CD4-positive, alpha-beta T cell (primary cell): ENCODE results near the gene OR10A4. TPM values are rescaled to one million over a fixed set of nuclear protein-coding genes. Genes with fewer than 3 reads are reported as not detected.

Experiments used
- ATAC-seq: fragments of 200-7000 bp; cut with Tn5 transposase; one replicate; pipeline ENCODE4 v1.10.0; 2022; ENCODE audit warnings: mild to moderate bottlenecking; ENCODE audit not compliant: poor library complexity
- CTCF ChIA-PET: fragments of 350-600 bp; sonication (Branson Sonifier 250); formaldehyde crosslinking; loops from one replicate; lab custom pipeline; 2021; ENCODE audit warnings: antibody characterized with exemption, inconsistent platforms; lab: Charles Lee
- POLR2A ChIA-PET: fragments of 350-600 bp; sonication (Branson Sonifier 250); formaldehyde crosslinking; loops from one replicate; lab custom pipeline; 2021; ENCODE audit warnings: antibody characterized with exemption, inconsistent platforms; lab: Charles Lee
- DNase-seq, 14 experiments: peaks; one replicate each; pipeline ENCODE4 v3.0.0-alpha.2; 2013 to 2020; ENCODE audit warnings: mixed read lengths in 2 of 14
- H3K27ac ChIP-seq, 2 donors: one replicate each; pipeline versions ENCODE4 v1.5.1 to v1.7.0; 2013; ENCODE audit warnings: low read length in 2 of 2, low read depth in 1 of 2, mild to moderate bottlenecking in 1 of 2
- H3K27me3 ChIP-seq, 2 experiments: 1 replicate in 1 of 2; 2 replicates in 1 of 2; pipeline versions ENCODE4 v1.6.1 to v1.7.0; 2013; ENCODE audit warnings: low read length in 2 of 2, control low read depth in 1 of 2, mild to moderate bottlenecking in 1 of 2, moderate library complexity in 1 of 2; ENCODE audit not compliant: insufficient read depth in 2 of 2, control insufficient read depth in 1 of 2
- H3K36me3 ChIP-seq: one replicate; pipeline ENCODE4 v1.6.1; 2013; ENCODE audit warnings: low read length, control low read depth; ENCODE audit not compliant: insufficient read depth
- H3K4me1 ChIP-seq: one replicate; pipeline ENCODE4 v1.6.1; 2013; ENCODE audit warnings: low read length, control low read depth; ENCODE audit not compliant: insufficient read depth
- H3K4me3 ChIP-seq: one replicate; pipeline ENCODE4 v1.5.1; 2013; ENCODE audit warnings: mild to moderate bottlenecking, low read length, moderate library complexity
- H3K9me3 ChIP-seq, 2 experiments: 1 replicate in 1 of 2; 2 replicates in 1 of 2; pipeline versions ENCODE4 v1.6.1 to v1.7.0; 2013; ENCODE audit warnings: low read length in 2 of 2, mild to moderate bottlenecking in 2 of 2, control low read depth in 1 of 2, moderate library complexity in 1 of 2; ENCODE audit not compliant: control insufficient read depth in 1 of 2, insufficient read depth in 1 of 2
- H3K27ac Mint-ChIP-seq: one replicate; pipeline ENCODE4 v1.8.0; 2020; ENCODE audit warnings: mixed read lengths
- H3K27me3 Mint-ChIP-seq: one replicate; pipeline ENCODE4 v1.8.0; 2021; ENCODE audit warnings: mixed read lengths
- H3K36me3 Mint-ChIP-seq: one replicate; pipeline ENCODE4 v1.8.0; 2021; ENCODE audit warnings: low read depth, mixed read lengths
- H3K4me1 Mint-ChIP-seq: one replicate; pipeline ENCODE4 v1.8.0; 2021; ENCODE audit warnings: low read depth, mixed read lengths
- H3K4me3 Mint-ChIP-seq: one replicate; pipeline ENCODE4 v1.8.0; 2020; ENCODE audit warnings: mild to moderate bottlenecking, mixed read lengths
- H3K9me3 Mint-ChIP-seq: one replicate; pipeline ENCODE4 v1.8.0; 2020; ENCODE audit warnings: mixed read lengths
- intact Hi-C, 2 experiments: fragments of 100-400 bp; cut with DNase I in 1 of 2; cut with micrococcal nuclease in 1 of 2; formaldehyde crosslinking; loops; one replicate each; pipeline versions ENCODE4 v1.15.1 to v1.9.0; 2023 to 2025; cut with DNase I, micrococcal nuclease
- total RNA-seq, 174 experiments: library from RNA in 2 of 174; stranded (reverse) in 2 of 174; gene quantifications; one replicate each; pipeline ENCODE4 v1.2.3 and lab custom pipeline; 2021 to 2026
- TF ChIP-seq, protein P1 (sequence below): fragments of 200-600 bp; IDR thresholded peaks from one replicate; pipeline ENCODE4 v1.8.0; 2022; ENCODE audit warnings: antibody characterized with exemption, mild to moderate bottlenecking

Gene OR10A4
- total RNA-seq, 2 experiments from 2014 or later = not detected

DNA sequence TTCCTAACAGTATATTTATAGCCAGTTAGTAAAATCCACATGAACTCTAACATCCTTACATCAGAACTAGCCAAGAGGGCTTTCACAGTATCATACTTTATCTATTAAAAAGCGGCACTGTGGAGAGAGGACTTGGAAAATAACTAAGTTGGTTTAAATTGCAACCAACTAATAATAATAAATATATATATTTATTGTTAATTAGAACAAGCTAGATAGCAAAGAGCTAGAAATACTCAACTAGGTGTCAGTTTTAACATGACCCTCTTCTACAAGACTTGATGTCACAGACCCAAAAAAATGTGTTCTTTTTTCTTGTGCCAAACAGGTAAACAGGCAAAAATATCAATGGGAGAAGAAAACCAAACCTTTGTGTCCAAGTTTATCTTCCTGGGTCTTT is 44.3 kb downstream of the OR10A4 start, which contains the start of gene OR2D3:
Gene OR2D3, plus strand, starts transcription at position 301 of the 400 bp plus-strand sequence. Its CDS starts 0 bp downstream, at position 301.
- Mint-ChIP-seq H3K36me3 (no peaks in the 10 kb centered on the region), H3K4me1 (peaks cover 4% of the 10 kb centered on the region), H3K4me3 (no peak within 1 kb of the TSS), H3K27me3 (peaks cover 24% of the 10 kb centered on the region), H3K9me3 (no peaks in the 10 kb centered on the region), H3K27ac (no peak within 1 kb of the TSS)
- CTCF ChIA-PET = no interaction called here
- H3K27ac ChIP-seq = no peak within 1 kb of the TSS
- TF ChIP-seq, protein P1, sequence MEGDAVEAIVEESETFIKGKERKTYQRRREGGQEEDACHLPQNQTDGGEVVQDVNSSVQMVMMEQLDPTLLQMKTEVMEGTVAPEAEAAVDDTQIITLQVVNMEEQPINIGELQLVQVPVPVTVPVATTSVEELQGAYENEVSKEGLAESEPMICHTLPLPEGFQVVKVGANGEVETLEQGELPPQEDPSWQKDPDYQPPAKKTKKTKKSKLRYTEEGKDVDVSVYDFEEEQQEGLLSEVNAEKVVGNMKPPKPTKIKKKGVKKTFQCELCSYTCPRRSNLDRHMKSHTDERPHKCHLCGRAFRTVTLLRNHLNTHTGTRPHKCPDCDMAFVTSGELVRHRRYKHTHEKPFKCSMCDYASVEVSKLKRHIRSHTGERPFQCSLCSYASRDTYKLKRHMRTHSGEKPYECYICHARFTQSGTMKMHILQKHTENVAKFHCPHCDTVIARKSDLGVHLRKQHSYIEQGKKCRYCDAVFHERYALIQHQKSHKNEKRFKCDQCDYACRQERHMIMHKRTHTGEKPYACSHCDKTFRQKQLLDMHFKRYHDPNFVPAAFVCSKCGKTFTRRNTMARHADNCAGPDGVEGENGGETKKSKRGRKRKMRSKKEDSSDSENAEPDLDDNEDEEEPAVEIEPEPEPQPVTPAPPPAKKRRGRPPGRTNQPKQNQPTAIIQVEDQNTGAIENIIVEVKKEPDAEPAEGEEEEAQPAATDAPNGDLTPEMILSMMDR = no peak
- no peaks in the 10 kb centered on the region for H3K9me3 ChIP-seq
- H3K36me3 ChIP-seq = no peaks in the 10 kb centered on the region
- intact Hi-C loops = no loop called here
- H3K4me1 ChIP-seq = no peaks in the 10 kb centered on the region
- POLR2A ChIA-PET = no interaction called here
- H3K27me3 ChIP-seq = peaks cover 2 to 10% of the 10 kb centered on the region in 2 experiments
- no peak within 1 kb of the TSS for H3K4me3 ChIP-seq
- ATAC-seq = no peak
- DNase-seq = no peak

DNA sequence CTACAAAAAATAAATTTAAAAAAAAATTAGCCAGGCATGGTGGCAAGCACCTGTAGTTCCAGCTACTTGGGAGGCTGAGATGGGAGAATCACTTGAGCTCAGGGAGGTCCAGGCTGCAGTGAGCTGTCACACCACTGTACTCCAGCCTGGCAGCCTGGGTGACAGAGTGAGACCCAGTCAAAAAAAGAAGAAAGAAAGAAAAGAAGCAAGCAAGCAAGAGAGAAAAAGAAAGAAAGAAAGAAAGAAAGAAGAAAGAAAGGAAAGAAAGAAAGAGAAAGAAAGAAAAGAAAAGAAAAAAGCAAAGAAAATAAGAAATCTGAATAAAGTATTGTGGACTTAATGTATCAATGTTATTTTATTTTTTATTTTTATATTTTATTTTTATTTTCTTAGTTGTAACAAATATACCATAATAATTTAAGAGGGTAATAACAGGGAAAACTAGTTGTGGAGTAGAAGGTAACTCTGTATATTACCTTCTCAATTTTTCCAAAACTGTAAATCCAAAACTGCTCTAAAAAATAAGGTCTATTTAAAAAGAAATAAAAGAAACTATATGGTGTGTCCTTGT is 48.7 kb downstream of the OR10A4 start:
- H3K4me1 Mint-ChIP-seq = peaks cover 26% of the 10 kb centered on the region
- intact Hi-C loops = no loop called here
- Histone ChIP-seq H3K4me3 (no peak overlapping the region), H3K36me3 (no peaks in the 10 kb centered on the region), H3K4me1 (peaks cover 7% of the 10 kb centered on the region), H3K27me3 (peaks cover 17 to 28% of the 10 kb centered on the region in 2 experiments), H3K9me3 (peaks cover 0 to 7% of the 10 kb centered on the region in 2 experiments), H3K27ac (no peak overlapping the region)
- no peak overlapping the region for H3K27ac Mint-ChIP-seq
- H3K4me3 Mint-ChIP-seq = peak overlapping the region; percentile 81
- no peaks in the 10 kb centered on the region for H3K36me3 Mint-ChIP-seq
- TF ChIP-seq, protein P1 = no peak
- ATAC-seq (no peak), DNase-seq (no peak)
- CTCF ChIA-PET = no interaction called here
- H3K9me3 Mint-ChIP-seq = no peaks in the 10 kb centered on the region
- POLR2A ChIA-PET = no interaction called here
- peaks cover 39% of the 10 kb centered on the region for H3K27me3 Mint-ChIP-seq

DNA sequence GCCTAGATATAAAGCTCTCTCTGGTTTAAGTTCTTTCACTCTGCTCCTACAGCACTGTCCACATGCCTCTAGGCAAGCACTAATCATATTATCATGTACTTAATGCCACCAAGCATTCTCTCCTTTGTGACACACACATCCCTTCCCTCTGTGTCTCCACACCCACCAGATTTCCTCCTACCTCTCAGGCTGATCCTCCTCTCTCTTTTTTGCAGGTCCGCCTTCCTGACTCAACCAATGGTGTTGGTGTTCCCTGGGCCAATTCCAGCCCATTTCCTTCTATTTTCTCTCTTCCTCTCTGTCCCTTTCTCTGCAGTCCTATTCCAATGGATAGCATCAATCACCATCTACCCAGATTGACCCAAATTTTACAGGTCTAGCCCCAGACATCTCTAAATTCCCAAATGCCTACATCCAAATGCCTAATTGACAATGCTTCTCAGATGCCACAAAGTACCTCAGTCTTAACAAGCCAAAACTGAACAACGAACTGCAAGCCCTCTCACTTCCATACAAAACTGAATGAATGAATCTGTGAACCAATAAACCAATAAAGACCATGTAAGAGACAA is 49.3 kb downstream of the OR10A4 start:
- TF ChIP-seq, protein P1 = no peak
- ChIA-PET CTCF (no interaction called here), POLR2A (no interaction called here)
- peaks cover 26% of the 10 kb centered on the region for H3K4me1 Mint-ChIP-seq
- peak overlapping the region; percentile 58 for H3K27ac Mint-ChIP-seq
- H3K9me3 ChIP-seq = peaks cover 0 to 7% of the 10 kb centered on the region in 2 experiments
- DNase-seq (no peak), ATAC-seq (no peak)
- no peak overlapping the region for H3K27ac ChIP-seq
- H3K27me3 ChIP-seq = peaks cover 17 to 28% of the 10 kb centered on the region in 2 experiments
- no peaks in the 10 kb centered on the region for H3K36me3 ChIP-seq
- H3K4me3 Mint-ChIP-seq = peak overlapping the region; percentile 81
- peaks cover 44% of the 10 kb centered on the region for H3K27me3 Mint-ChIP-seq
- H3K36me3 Mint-ChIP-seq = no peaks in the 10 kb centered on the region
- peaks cover 7% of the 10 kb centered on the region for H3K4me1 ChIP-seq
- intact Hi-C loops = no loop called here
- peak overlapping the region; percentile 50 for H3K4me3 ChIP-seq
- H3K9me3 Mint-ChIP-seq = no peaks in the 10 kb centered on the region
